Right ventricle myocardium superior (tissue), 1 donor: ENCODE results near the gene ATG2B. TPM values are rescaled to one million over a fixed set of nuclear protein-coding genes. Genes with fewer than 3 reads are reported as not detected.
"Not testable (repeated sequence)": the region's sequence is repeated elsewhere in the genome, so short reads cannot be mapped to it uniquely, and the experiment has no call there.

Experiments
- ATAC-seq: fragments of 200-7000 bp; cut with Tn5 transposase; one replicate; pipeline ENCODE4 v1.9.1; 2020; ENCODE audit warnings: mild to moderate bottlenecking; ENCODE audit not compliant: poor library complexity
- DNase-seq: peaks from one replicate; pipeline ENCODE4 v3.0.0-alpha.2; 2020
- intact Hi-C: fragments of 100-400 bp; cut with DNase I; formaldehyde crosslinking; loops from one replicate; pipeline ENCODE4 v1.11.2; 2022
- total RNA-seq: library from RNA; stranded (reverse); fragmentation: NEBNext Ultra II Directional; extraction: Animal tissue kit (Norgen Biotek cat#: 25700); gene quantifications from one replicate; pipeline ENCODE4 v1.2.1, GENCODE V29; 2021
- donor health status: DM: no; HTN: yes; CAD: no; lungs with severe emphysema.

Gene ATG2B
- total RNA-seq, 1 donor from 2014 or later, result 10.9 TPM

- intact Hi-C loops, result no loop called here
- no peak for ATAC-seq
- DNase-seq, result no peak
These were observed 117.2 kb downstream of the ATG2B start for GRCh38 chr14:96245710-96246538.

- DNase-seq, intact Hi-C loops, ATAC-seq: not testable (repeated sequence)
These were observed 118.1 kb downstream of the ATG2B start for GRCh38 chr14:96245074-96245473.

GRCh38 chr14:96243785-96244184 lies 119.4 kb downstream of the ATG2B start:
- no peak for ATAC-seq
- intact Hi-C loops, result no loop called here
- DNase-seq, result no peak

- ATAC-seq, result no peak
- intact Hi-C loops, result no loop called here
- DNase-seq, result no peak
These were observed 121.0 kb downstream of the ATG2B start for GRCh38 chr14:96242126-96242525.

GRCh38 chr14:96240641-96241040 lies 122.5 kb downstream of the ATG2B start:
- no peak for DNase-seq
- intact Hi-C loops, result no loop called here
- ATAC-seq, result no peak

- ATAC-seq, result no peak
These were observed 123.4 kb downstream of the ATG2B start for GRCh38 chr14:96239711-96240141.

GRCh38 chr14:96238676-96239265 lies 124.4 kb downstream of the ATG2B start:
- intact Hi-C loops, result no loop called here
- DNase-seq (no peak), ATAC-seq (no peak)

More at GRCh38 chr14:96239711-96240141, 123.4 kb downstream of the ATG2B start:
- no peak for DNase-seq
- intact Hi-C loops, result no loop called here

- DNase-seq (no peak), ATAC-seq (no peak)
- intact Hi-C loops, result no loop called here
These were observed 125.5 kb downstream of the ATG2B start for GRCh38 chr14:96237641-96238040.

- ATAC-seq, result no peak
- DNase-seq, result no peak
- intact Hi-C loops, result no loop called here
These were observed 127.7 kb downstream of the ATG2B start for GRCh38 chr14:96235426-96235825.

- intact Hi-C loops, result no loop called here
- DNase-seq (no peak), ATAC-seq (no peak)
These were observed 129.5 kb downstream of the ATG2B start for GRCh38 chr14:96233661-96234060.

GRCh38 chr14:96232506-96232905 lies 130.6 kb downstream of the ATG2B start:
- no peak for ATAC-seq
- DNase-seq, result no peak
- intact Hi-C loops, result no loop called here

- no peak for ATAC-seq
- intact Hi-C loops, result no loop called here
- no peak for DNase-seq
These were observed 131.5 kb downstream of the ATG2B start for GRCh38 chr14:96231526-96232130.

- ATAC-seq, result no peak
- intact Hi-C loops, result no loop called here
- no peak for DNase-seq
These were observed 132.1 kb downstream of the ATG2B start for GRCh38 chr14:96231056-96231455.

- intact Hi-C loops, result no loop called here
- DNase-seq, result no peak
- no peak for ATAC-seq
These were observed 133.8 kb downstream of the ATG2B start for GRCh38 chr14:96229315-96229714.

Other genes with a start within 250 kb of the ATG2B start
- 1.2 TPM for gene BDKRB2, start 158.5 kb downstream of the ATG2B start, total RNA-seq
- not detected for gene BDKRB1, start 107.1 kb downstream of the ATG2B start, total RNA-seq
- gene GSKIP, start 185 bp upstream of the ATG2B start, total RNA-seq, result 11.1 TPM
- gene AK7, start 28.8 kb upstream of the ATG2B start, total RNA-seq, result 0.22 TPM
- gene PAPOLA, start 139.0 kb upstream of the ATG2B start, total RNA-seq, result 132 TPM